Subcutaneous adipose tissue (tissue), 4 donors: ENCODE results near the gene NTM. TPM values are rescaled to one million over a fixed set of nuclear protein-coding genes. Genes with fewer than 3 reads are reported as not detected.

Source experiments
- total RNA-seq, 4 donors: library from RNA; depleted of rRNA; stranded (reverse); fragments of >200 nt; gene quantifications; one replicate each; pipeline ENCODE4 v1.1.0, GENCODE V29; 2016
- TF ChIP-seq, protein P1 (sequence below): fragments of 450-650 bp; IDR thresholded peaks from one replicate; pipeline ENCODE4 v1.5.1; 2016; ENCODE audit warnings: low read depth, mild to moderate bottlenecking, control low read depth, antibody characterized with exemption, moderate library complexity

NTM gene
- total RNA-seq, 4 donors from 2014 or later, result 1.5 to 5.7 (median 1.7) TPM

DNA sequence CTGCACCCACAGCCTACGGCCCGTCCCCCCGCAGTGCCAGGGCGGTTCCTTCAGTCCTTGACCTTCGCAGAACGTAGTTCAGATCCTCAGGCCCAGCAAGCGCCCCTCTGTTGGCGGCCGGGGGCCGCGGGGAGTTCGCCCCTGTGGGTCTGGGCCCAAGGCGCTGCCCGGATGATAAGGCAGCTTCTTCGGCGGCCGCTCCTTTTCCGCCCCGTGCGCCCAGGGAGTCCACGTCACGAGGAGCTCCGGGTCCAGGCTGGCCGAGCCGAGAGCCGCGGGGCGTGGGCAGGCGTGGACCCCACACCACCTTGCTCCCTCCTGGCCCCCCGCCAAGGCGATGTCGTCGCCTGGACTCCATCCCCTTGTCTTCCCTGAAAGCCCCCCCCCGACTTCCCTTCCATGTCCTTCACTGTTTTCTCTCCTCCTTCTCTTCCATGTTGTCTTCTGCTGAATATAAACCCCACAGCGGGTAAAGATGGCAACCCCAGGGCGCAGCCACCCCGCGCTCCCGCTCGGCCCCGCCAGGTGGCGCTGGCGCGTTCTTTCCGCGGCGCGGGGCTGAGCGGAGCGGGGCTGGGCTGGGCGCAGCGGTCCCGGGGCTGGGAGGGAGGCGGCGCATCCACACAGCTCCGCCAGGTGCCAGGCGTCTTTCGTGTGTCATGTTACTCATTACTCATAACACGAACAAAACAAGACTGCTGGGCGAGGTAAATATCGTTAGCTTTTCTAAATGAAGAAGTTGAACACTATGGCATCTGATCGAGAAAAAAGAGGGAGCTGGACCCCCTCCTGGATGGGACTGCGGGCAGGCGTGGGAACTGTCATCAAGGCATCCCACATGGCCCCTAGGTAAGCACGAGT, 321.0 kb downstream of the NTM start:
- TF ChIP-seq, protein P1, sequence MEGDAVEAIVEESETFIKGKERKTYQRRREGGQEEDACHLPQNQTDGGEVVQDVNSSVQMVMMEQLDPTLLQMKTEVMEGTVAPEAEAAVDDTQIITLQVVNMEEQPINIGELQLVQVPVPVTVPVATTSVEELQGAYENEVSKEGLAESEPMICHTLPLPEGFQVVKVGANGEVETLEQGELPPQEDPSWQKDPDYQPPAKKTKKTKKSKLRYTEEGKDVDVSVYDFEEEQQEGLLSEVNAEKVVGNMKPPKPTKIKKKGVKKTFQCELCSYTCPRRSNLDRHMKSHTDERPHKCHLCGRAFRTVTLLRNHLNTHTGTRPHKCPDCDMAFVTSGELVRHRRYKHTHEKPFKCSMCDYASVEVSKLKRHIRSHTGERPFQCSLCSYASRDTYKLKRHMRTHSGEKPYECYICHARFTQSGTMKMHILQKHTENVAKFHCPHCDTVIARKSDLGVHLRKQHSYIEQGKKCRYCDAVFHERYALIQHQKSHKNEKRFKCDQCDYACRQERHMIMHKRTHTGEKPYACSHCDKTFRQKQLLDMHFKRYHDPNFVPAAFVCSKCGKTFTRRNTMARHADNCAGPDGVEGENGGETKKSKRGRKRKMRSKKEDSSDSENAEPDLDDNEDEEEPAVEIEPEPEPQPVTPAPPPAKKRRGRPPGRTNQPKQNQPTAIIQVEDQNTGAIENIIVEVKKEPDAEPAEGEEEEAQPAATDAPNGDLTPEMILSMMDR, result no peak

DNA sequence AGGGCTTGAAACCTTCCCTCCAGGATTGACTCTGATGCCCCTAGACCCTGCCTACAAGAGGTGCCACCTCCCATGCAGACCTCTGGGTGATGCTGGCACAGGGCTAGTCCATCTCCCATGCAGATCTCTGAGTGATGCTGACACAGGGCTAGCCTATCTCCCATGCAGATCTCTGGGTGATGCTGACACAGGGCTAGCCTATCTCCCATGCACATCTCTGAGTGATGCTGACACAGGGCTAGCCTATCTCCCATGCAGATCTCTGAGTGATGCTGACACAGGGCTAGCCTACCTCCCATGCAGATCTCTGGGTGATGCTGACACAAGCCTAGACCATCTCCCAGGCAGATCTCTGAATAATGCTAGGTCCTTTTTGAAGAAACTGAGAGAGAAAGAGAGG, 321.7 kb downstream of the NTM start:
- TF ChIP-seq, protein P1, result no peak

DNA sequence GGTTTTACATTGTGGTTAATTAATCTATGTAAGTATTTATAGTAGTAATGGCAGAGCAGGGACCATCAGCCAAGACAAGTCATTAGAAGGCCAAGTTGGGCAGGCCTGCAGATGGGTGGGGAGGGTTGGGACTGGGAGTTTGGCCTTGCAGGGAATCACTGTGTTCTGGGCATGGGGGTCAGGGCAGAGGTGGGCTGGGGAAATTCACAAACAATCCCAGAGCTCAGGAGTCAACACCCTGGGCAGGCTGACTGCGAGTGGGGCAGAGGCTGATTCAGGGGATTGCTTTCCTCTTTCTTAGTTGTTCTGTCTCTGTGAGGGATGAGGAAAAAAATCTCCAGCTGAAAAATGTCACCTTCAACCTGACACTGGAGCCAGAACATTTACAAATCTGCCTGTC, 322.5 kb downstream of the NTM start:
- TF ChIP-seq, protein P1, result no peak

DNA sequence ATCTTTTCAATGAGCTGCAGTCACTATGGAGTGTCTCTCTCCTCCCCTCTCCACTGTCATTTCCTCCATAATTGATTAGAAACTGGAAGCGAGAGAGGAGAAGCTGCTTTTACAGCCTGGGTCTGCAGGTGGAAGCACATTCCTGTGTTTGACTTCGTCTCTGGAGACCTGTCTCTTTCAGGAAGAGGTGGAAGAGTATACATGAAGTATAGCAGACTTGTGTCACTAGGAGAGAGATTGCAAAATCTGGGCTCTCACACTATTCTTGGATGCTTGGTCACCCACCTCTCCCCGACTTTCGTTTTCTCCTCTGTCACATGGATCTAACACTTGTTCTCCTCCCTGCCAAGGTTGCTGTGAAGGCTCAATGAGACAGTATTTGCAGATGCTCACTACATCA, 323.3 kb downstream of the NTM start:
- TF ChIP-seq, protein P1, result no peak

DNA sequence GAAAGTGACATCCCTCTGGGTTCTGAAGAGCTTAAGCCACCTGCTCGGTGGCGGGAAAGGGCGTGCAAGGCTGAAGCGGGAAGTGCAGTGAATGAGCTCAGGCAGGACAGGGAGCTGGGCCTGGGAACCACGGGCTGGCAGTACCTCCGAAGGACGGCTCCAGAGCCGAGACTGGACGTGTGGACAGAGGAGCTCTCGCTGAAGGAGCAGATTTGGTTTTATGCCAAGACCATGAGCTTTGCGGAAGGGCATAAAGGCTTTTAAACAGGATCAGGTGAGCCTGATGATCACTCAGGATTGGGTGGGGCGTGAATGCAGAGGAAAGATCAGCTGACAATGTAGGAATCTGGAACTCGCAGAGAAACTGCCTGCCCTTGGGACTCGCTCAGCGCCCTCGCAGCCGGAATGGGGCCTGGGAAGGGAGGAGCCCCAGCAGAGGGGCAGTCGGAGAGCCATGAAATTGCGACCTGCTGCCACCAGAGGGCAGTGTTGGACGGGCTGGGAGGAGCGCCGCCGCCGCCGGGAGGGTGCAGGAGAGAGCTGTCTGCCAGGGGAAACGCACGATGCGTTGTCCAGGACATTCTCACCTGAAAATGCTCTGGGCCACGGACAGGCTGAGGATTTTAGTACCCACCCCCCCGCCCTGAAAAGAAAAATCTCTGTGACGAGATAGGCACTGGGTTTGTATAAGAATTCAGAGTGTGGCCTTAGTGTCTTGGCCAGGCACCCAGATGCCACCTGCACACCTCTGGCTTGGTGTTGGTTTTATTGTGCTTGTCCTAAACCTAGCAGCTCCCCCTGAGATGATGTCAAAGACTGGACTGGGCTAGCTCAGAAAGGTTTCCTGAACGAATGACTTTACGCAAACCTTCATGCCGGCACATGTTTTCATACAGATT, 324.4 kb downstream of the NTM start:
- TF ChIP-seq, protein P1, result no peak

DNA sequence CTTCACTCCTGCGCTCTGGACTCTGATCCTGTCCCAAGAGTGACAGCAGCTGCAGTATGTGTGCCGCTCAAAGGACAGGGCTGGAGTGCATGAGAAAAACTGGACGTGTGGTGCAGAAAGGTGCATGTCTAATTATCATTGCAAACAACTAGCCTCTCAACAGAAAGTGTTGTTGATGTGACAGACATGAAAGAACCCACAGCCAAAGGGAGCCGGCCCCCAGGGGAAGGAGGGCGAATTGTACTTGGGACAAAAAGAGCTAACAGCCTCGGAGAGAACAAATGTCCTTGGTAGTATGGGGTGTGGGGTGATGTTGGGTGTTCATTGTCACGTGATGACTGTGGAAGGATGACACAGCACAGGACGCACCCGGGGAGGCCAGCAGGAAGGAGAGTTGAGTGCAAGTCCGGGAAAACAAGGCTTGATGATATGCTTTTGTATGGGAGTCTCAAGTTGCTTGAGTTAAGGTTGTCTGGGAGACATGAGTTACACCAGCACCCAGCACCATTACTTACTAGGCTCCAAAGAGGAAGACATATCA, 325.5 kb downstream of the NTM start:
- TF ChIP-seq, protein P1, result no peak

DNA sequence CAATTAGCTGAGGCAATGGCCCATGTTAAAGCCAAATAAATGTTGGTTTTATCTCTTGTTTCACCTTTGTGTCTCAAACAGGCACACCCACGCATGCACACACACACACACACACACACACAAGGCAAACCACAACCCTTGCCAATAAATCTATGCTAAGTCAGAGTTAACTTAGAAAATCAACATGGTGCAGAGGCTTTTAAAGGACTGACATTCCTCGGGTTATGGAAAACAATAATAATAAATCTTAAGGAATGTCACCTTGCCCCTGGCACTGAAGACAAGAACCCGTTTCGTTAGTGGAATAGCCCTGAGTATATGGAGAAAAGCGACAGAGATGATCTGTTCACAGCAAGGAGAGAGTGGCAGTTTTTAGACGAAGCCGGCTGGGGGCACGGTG, 326.3 kb downstream of the NTM start:
- TF ChIP-seq, protein P1, result no peak
